NCI-H2196 treated with DMSO at 0.1 percent for 48 hours (cell line): ENCODE results near the gene KLC4.

Experiments used
- DNase-seq: peaks from one replicate; lab custom pipeline; 2025; ENCODE audit not compliant: unreplicated experiment; lab: John Stamatoyannopoulos, UW

KLC4 gene

DNA sequence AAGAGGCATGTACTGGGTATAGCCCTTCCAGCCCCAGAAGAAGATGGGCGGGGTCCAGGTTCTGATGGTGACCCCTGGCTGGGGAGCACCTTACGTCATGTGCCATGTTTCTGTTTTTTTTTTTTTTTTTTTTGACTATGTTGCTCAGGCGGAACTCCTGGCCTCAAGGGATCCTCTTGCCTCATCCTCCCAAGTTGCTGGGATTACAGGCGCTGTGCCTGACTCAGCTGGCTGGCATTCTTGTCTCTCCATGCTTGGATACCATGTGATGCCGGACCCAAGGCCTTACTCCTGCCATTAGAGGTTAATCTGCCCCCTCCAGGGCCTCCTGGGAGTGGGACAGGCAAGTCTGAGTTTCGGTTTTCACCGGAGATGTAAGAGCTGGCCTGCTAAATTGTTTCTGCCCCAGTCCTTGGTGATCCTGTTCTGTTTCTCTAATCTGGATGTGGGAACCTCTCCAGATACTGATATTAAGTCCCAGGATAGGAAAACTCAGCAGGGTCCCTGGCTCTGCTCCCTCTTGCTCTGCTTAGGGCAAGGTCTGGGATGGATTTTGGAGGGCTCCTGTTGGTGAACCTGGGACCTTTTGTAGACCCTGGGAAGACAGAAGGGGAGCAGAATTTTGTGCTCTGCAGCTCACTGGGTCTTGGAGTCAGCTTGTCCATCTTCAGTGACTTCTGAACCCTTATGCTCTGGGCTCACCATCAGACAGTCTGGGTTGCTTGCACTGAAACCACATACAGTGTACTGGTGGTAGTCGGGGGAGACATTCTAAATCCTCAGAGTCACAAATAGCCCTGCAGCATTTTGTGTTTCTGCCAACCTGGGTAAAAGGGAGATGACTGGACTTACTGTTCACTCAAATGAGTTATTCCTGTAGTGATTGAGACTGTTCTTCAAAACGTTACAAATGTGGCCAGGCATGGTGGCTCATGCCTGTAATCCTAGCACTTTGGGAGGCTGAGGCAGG is 61.8 kb downstream of the KLC4 start:
- DNase-seq = no peak

GRCh38 chr6:43122146-43122545 is 62.7 kb downstream of the KLC4 start:
- no peak for DNase-seq

- no peak for DNase-seq
These were observed 64.3 kb downstream of the KLC4 start for GRCh38 chr6:43123461-43124314.

DNA sequence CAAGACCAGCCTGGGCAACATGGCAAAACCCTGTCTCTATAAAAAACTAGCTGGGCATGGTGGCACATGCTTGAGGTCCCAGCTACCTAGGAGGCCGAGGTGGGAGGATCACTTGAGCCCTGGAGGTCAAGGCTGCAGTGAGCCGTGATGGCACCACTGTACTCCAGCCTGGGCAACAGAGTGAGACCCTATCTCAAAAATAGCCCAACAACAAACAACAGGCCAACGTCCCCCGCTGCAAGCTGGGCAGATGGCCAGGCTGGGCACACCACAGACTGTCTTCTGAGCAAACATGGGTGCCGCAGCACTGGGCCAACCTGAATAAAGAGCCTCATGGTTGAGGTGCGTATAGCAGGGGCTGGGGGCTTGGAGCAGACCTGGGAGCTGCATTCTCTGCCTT is 65.0 kb downstream of the KLC4 start:
- DNase-seq = no peak
